Bronchial epithelial cell (primary cell): ENCODE measurements around the gene CTNND2. TPM values are rescaled to one million over a fixed set of nuclear protein-coding genes. Genes with fewer than 3 reads are reported as not detected.

Experiments
- DNase-seq: peaks from one replicate; pipeline ENCODE4 v3.0.0-alpha.2; 2010; ENCODE audit warnings: low read depth
- FAIRE-seq: peaks from 2 replicates; lab custom pipeline; 2011; peaks lifted over from hg19 to GRCh38; lab: Jason Lieb, UNC
- H3K27me3 ChIP-seq: 2 replicates; pipeline ENCODE4 v1.5.1; 2011; ENCODE audit warnings: low read length; ENCODE audit not compliant: control insufficient read depth, insufficient read depth
- H3K36me3 ChIP-seq: 2 replicates; pipeline ENCODE4 v1.5.1; 2011; ENCODE audit warnings: low read length; ENCODE audit not compliant: control insufficient read depth, insufficient read depth
- H3K4me3 ChIP-seq: 2 replicates; pipeline ENCODE4 v1.5.1; 2011; ENCODE audit warnings: mild to moderate bottlenecking, low read depth, low read length, control low read depth
- total RNA-seq: library from RNA; depleted of rRNA; stranded (reverse); fragments of >200 nt; gene quantifications from 2 replicates; pipeline ENCODE4 v1.2.1, GENCODE V29; 2014
- TF ChIP-seq, protein P1 (sequence below): IDR thresholded peaks from 2 replicates; pipeline ENCODE4 v1.5.1; 2011; ENCODE audit warnings: mild to moderate bottlenecking, moderate library complexity, low read length, control low read depth, inconsistent platforms; ENCODE audit not compliant: insufficient read depth, severe bottlenecking

CTNND2 gene
- total RNA-seq, 1 donor from 2014 or later, result not detected

DNA sequence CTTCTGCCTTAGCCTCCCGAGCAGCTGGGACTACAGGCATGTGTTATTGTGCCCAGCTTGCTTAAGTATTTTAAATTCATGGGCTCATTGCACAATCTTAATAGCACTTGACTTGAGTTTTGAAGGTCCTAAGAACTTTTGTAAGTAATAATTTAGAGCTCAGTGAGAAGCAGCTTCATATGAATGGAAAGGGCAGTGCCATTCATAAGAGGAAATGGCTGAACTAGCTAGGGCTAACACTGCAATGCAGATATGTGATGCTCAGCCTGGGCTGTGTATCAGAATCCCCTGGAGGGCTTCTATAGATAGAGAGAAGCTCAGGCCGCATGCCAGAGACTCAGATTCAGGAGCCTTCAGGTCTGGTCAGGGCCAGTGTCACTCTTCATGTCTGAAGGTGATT, 847.7 kb downstream of the CTNND2 start:
- FAIRE-seq, result no peak
- no peak overlapping the region for H3K4me3 ChIP-seq
- no peaks in the 10 kb centered on the region for H3K27me3 ChIP-seq
- DNase-seq, result no peak
- no peaks in the 10 kb centered on the region for H3K36me3 ChIP-seq
- TF ChIP-seq, protein P1, sequence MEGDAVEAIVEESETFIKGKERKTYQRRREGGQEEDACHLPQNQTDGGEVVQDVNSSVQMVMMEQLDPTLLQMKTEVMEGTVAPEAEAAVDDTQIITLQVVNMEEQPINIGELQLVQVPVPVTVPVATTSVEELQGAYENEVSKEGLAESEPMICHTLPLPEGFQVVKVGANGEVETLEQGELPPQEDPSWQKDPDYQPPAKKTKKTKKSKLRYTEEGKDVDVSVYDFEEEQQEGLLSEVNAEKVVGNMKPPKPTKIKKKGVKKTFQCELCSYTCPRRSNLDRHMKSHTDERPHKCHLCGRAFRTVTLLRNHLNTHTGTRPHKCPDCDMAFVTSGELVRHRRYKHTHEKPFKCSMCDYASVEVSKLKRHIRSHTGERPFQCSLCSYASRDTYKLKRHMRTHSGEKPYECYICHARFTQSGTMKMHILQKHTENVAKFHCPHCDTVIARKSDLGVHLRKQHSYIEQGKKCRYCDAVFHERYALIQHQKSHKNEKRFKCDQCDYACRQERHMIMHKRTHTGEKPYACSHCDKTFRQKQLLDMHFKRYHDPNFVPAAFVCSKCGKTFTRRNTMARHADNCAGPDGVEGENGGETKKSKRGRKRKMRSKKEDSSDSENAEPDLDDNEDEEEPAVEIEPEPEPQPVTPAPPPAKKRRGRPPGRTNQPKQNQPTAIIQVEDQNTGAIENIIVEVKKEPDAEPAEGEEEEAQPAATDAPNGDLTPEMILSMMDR, result no peak

DNA sequence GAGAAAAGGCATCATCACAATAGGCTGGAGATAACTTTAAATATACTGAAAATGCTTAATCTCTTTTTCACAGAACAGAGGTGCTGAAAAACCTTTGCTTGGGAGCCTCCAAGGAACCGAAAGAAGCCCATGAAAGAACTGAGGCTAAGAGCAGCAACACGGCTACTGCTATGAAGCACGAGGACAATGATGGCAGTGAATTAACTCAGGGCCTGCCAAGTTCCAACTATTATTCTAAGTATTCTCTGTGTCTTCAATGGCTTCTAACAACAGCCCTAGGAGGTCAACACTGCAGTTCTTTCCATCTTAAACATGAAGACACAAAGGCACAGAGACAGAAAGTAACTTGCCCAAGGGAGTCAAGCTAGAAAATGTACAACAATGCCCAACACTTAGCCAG, 850.2 kb downstream of the CTNND2 start:
- Histone ChIP-seq H3K27me3 (no peaks in the 10 kb centered on the region), H3K36me3 (no peaks in the 10 kb centered on the region), H3K4me3 (no peak overlapping the region)
- no peak for FAIRE-seq
- TF ChIP-seq, protein P1, result no peak
- no peak for DNase-seq

DNA sequence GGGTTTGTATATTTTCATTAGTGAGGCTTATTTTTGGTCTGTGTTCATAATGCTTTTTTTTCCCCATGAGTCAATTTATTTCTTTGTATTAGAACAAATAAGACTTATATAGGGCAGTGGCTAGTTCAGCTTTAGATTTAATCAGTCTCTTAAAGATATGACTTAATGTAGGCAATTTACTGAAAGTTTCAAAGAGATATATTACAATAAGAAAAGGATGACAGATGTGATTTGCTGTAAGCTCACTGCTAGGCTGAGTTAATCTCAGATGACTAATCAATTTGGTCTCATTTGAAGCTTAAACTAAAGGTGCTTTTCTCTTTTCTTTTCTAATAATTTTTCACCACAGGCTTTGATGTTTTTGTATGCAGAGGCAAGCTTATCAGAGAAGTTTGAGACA, 851.4 kb downstream of the CTNND2 start:
- no peak for DNase-seq
- Histone ChIP-seq H3K36me3 (no peaks in the 10 kb centered on the region), H3K27me3 (no peaks in the 10 kb centered on the region), H3K4me3 (no peak overlapping the region)
- TF ChIP-seq, protein P1, result no peak
- FAIRE-seq, result no peak

DNA sequence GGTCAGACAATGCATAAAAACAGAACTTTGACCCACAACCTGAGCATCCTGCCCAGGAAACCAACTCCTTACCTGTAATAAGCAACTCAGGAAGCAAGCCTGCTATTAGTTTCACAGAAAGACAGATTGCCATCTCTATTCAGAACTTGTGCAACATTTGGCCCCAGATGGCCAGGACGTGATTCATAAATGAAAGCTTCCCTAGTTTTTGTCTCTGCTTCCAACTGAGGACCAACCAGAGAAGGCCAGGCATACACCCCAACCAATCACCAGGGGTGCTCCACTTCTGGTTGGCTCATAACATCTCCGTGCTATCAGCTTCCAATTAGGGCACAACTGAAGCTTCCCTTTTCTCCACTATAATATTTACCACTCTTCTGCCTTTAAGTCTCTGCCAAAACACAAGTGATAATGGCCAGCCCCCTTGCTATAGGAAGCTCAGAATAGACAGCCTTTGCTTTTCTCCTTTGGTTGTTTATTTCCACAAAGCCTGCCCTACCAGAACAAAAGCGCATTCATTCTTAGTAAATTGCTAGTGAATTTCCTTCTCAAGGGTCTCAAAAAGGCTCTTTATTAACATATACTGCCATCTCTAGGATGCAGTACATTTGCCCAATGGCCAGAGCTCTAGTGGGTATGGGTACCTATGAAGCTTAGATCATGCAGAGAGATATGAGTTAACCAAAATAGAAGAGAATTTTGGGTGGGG, 853.5 kb downstream of the CTNND2 start:
- Histone ChIP-seq H3K27me3 (no peaks in the 10 kb centered on the region), H3K36me3 (no peaks in the 10 kb centered on the region), H3K4me3 (no peak overlapping the region)
- FAIRE-seq, result no peak
- TF ChIP-seq, protein P1, result no peak
- peak; percentile 3 for DNase-seq

DNA sequence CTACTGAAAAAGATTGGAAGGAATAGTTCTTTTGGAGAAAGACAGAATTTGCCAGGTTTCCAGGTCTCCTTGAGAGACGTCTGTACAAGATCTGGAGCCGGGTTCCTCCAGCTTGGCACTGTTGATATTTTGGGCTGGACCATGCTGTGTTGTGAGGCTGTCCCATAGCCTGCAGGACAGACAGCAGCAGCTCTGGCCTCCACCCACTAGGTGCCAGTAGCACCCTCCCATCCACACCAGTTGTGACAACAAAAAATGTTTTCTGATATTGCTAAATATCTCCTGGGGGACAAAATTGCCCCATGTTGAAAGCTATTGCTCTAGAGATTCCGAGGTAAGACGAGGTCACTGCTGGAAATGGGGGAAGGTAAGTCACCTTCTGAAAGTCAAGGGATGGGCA, 855.5 kb downstream of the CTNND2 start:
- H3K36me3 ChIP-seq, result no peaks in the 10 kb centered on the region
- FAIRE-seq (no peak), DNase-seq (no peak)
- no peak overlapping the region for H3K4me3 ChIP-seq
- H3K27me3 ChIP-seq, result no peaks in the 10 kb centered on the region
- TF ChIP-seq, protein P1, result no peak

DNA sequence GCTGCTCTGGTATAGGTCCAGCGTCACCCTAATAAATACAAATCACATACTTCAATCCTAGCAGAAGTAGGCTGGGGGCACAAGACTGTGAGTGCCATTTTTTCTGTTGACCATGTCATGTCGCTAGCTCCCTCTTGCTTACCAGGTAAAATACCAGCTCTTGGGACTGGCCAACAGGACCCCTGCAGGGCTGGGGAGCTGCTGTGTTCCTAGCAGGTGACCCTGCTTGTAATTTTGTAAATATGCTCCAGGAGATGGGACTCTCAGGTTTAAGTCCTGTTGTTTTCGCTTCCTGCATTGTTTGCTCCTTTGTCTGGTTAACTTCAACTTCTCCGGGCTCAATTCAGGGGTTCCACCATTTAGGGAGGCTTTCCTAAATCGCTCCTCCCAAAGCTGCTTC, 856.6 kb downstream of the CTNND2 start:
- no peak for FAIRE-seq
- no peaks in the 10 kb centered on the region for H3K36me3 ChIP-seq
- TF ChIP-seq, protein P1, result no peak
- H3K27me3 ChIP-seq, result no peaks in the 10 kb centered on the region
- no peak overlapping the region for H3K4me3 ChIP-seq
- no peak for DNase-seq
